CD4-positive, alpha-beta T cell (primary cell): ENCODE data around the gene CDH13. TPM values are rescaled to one million over a fixed set of nuclear protein-coding genes. Genes with fewer than 3 reads are reported as not detected.

Source experiments
- ATAC-seq: fragments of 200-7000 bp; cut with Tn5 transposase; one replicate; pipeline ENCODE4 v1.10.0; 2022; ENCODE audit warnings: mild to moderate bottlenecking; ENCODE audit not compliant: poor library complexity
- CTCF ChIA-PET: fragments of 350-600 bp; sonication (Branson Sonifier 250); formaldehyde crosslinking; loops from one replicate; lab custom pipeline; 2021; ENCODE audit warnings: antibody characterized with exemption, inconsistent platforms; lab: Charles Lee
- POLR2A ChIA-PET: fragments of 350-600 bp; sonication (Branson Sonifier 250); formaldehyde crosslinking; loops from one replicate; lab custom pipeline; 2021; ENCODE audit warnings: antibody characterized with exemption, inconsistent platforms; lab: Charles Lee
- DNase-seq, 14 experiments: peaks; one replicate each; pipeline ENCODE4 v3.0.0-alpha.2; 2013 to 2020; ENCODE audit warnings: mixed read lengths in 2 of 14
- H3K27ac ChIP-seq, 2 donors: one replicate each; pipeline versions ENCODE4 v1.5.1 to v1.7.0; 2013; ENCODE audit warnings: low read length in 2 of 2, low read depth in 1 of 2, mild to moderate bottlenecking in 1 of 2
- H3K27me3 ChIP-seq, 2 experiments: 1 replicate in 1 of 2; 2 replicates in 1 of 2; pipeline versions ENCODE4 v1.6.1 to v1.7.0; 2013; ENCODE audit warnings: low read length in 2 of 2, control low read depth in 1 of 2, mild to moderate bottlenecking in 1 of 2, moderate library complexity in 1 of 2; ENCODE audit not compliant: insufficient read depth in 2 of 2, control insufficient read depth in 1 of 2
- H3K36me3 ChIP-seq: one replicate; pipeline ENCODE4 v1.6.1; 2013; ENCODE audit warnings: low read length, control low read depth; ENCODE audit not compliant: insufficient read depth
- H3K4me1 ChIP-seq: one replicate; pipeline ENCODE4 v1.6.1; 2013; ENCODE audit warnings: low read length, control low read depth; ENCODE audit not compliant: insufficient read depth
- H3K4me3 ChIP-seq: one replicate; pipeline ENCODE4 v1.5.1; 2013; ENCODE audit warnings: mild to moderate bottlenecking, low read length, moderate library complexity
- H3K9me3 ChIP-seq, 2 experiments: 1 replicate in 1 of 2; 2 replicates in 1 of 2; pipeline versions ENCODE4 v1.6.1 to v1.7.0; 2013; ENCODE audit warnings: low read length in 2 of 2, mild to moderate bottlenecking in 2 of 2, control low read depth in 1 of 2, moderate library complexity in 1 of 2; ENCODE audit not compliant: control insufficient read depth in 1 of 2, insufficient read depth in 1 of 2
- H3K27ac Mint-ChIP-seq: one replicate; pipeline ENCODE4 v1.8.0; 2020; ENCODE audit warnings: mixed read lengths
- H3K27me3 Mint-ChIP-seq: one replicate; pipeline ENCODE4 v1.8.0; 2021; ENCODE audit warnings: mixed read lengths
- H3K36me3 Mint-ChIP-seq: one replicate; pipeline ENCODE4 v1.8.0; 2021; ENCODE audit warnings: low read depth, mixed read lengths
- H3K4me1 Mint-ChIP-seq: one replicate; pipeline ENCODE4 v1.8.0; 2021; ENCODE audit warnings: low read depth, mixed read lengths
- H3K4me3 Mint-ChIP-seq: one replicate; pipeline ENCODE4 v1.8.0; 2020; ENCODE audit warnings: mild to moderate bottlenecking, mixed read lengths
- H3K9me3 Mint-ChIP-seq: one replicate; pipeline ENCODE4 v1.8.0; 2020; ENCODE audit warnings: mixed read lengths
- intact Hi-C, 2 experiments: fragments of 100-400 bp; cut with DNase I in 1 of 2; cut with micrococcal nuclease in 1 of 2; formaldehyde crosslinking; loops; one replicate each; pipeline versions ENCODE4 v1.15.1 to v1.9.0; 2023 to 2025; cut with DNase I, micrococcal nuclease
- total RNA-seq, 174 experiments: library from RNA in 2 of 174; stranded (reverse) in 2 of 174; gene quantifications; one replicate each; pipeline ENCODE4 v1.2.3 and lab custom pipeline; 2021 to 2026
- TF ChIP-seq, protein P1 (sequence below): fragments of 200-600 bp; IDR thresholded peaks from one replicate; pipeline ENCODE4 v1.8.0; 2022; ENCODE audit warnings: antibody characterized with exemption, mild to moderate bottlenecking

CDH13 gene
- total RNA-seq, 2 experiments from 2014 or later: not detected

DNA sequence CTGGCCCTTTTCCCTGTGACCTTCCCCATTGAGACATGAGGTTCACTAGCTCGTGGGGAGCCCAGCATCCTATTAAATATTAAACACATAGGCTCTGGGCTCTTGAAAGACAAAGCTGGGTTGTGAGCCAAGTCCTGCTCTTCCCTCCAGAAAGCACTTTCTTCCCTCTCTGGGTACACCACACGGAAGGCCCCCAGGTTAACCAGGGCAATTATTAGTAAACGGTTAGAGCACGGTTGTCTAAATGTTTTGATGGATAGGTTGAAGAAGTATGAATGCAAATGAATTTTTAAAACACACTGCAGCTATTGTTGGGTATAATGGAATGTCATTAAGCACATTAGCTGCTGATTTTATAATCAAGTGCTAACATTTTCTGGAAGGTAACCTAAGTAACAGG is 32.7 kb upstream of the CDH13 start:
- H3K27me3 ChIP-seq: peaks cover 0 to 2% of the 10 kb centered on the region in 2 experiments
- Mint-ChIP-seq H3K4me1 (no peaks in the 10 kb centered on the region), H3K27ac (no peak overlapping the region), H3K27me3 (peaks cover 24% of the 10 kb centered on the region), H3K36me3 (no peaks in the 10 kb centered on the region), H3K4me3 (no peak overlapping the region), H3K9me3 (no peaks in the 10 kb centered on the region)
- H3K9me3 ChIP-seq: peaks cover 0 to 4% of the 10 kb centered on the region in 2 experiments
- POLR2A ChIA-PET: no interaction called here
- H3K27ac ChIP-seq: no peak overlapping the region
- no peaks in the 10 kb centered on the region for H3K36me3 ChIP-seq
- TF ChIP-seq, protein P1, sequence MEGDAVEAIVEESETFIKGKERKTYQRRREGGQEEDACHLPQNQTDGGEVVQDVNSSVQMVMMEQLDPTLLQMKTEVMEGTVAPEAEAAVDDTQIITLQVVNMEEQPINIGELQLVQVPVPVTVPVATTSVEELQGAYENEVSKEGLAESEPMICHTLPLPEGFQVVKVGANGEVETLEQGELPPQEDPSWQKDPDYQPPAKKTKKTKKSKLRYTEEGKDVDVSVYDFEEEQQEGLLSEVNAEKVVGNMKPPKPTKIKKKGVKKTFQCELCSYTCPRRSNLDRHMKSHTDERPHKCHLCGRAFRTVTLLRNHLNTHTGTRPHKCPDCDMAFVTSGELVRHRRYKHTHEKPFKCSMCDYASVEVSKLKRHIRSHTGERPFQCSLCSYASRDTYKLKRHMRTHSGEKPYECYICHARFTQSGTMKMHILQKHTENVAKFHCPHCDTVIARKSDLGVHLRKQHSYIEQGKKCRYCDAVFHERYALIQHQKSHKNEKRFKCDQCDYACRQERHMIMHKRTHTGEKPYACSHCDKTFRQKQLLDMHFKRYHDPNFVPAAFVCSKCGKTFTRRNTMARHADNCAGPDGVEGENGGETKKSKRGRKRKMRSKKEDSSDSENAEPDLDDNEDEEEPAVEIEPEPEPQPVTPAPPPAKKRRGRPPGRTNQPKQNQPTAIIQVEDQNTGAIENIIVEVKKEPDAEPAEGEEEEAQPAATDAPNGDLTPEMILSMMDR: no peak
- no peak overlapping the region for H3K4me3 ChIP-seq
- intact Hi-C loops: no loop called here
- H3K4me1 ChIP-seq: no peaks in the 10 kb centered on the region
- CTCF ChIA-PET: no interaction called here
- no peak for ATAC-seq
- DNase-seq: no peak

DNA sequence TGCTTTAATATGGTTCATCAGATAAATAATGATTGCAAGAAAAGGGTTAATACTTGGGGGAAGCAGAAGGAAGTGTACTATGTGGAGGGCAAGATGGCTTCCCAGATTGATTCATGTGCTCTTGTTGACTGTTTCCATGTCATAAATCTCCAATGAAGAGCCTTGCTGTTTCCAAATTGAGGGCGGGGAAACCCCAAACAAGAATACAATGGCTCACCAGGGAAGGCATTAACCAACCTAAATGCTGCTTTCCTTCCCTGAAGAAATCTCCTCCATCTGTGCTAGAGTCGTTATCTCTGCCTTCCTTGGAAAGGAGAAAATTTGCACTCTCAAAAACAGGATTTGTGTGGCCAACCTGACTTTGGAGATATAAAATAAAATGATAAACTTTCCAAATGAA is 28.0 kb upstream of the CDH13 start:
- TF ChIP-seq, protein P1: no peak
- no peak overlapping the region for H3K27ac ChIP-seq
- H3K27me3 ChIP-seq: peaks cover 0 to 2% of the 10 kb centered on the region in 2 experiments
- H3K9me3 Mint-ChIP-seq: peaks cover 2% of the 10 kb centered on the region
- peaks cover 4 to 9% of the 10 kb centered on the region in 2 experiments for H3K9me3 ChIP-seq
- no peak overlapping the region for H3K27ac Mint-ChIP-seq
- ChIA-PET CTCF (no interaction called here), POLR2A (no interaction called here)
- DNase-seq: no peak
- H3K4me3 ChIP-seq: no peak overlapping the region
- peaks cover 5% of the 10 kb centered on the region for H3K27me3 Mint-ChIP-seq
- H3K36me3 ChIP-seq: no peaks in the 10 kb centered on the region
- H3K4me1 Mint-ChIP-seq: no peaks in the 10 kb centered on the region
- intact Hi-C loops: no loop called here
- H3K4me3 Mint-ChIP-seq: no peak overlapping the region
- ATAC-seq: no peak
- no peaks in the 10 kb centered on the region for H3K36me3 Mint-ChIP-seq
- no peaks in the 10 kb centered on the region for H3K4me1 ChIP-seq

DNA sequence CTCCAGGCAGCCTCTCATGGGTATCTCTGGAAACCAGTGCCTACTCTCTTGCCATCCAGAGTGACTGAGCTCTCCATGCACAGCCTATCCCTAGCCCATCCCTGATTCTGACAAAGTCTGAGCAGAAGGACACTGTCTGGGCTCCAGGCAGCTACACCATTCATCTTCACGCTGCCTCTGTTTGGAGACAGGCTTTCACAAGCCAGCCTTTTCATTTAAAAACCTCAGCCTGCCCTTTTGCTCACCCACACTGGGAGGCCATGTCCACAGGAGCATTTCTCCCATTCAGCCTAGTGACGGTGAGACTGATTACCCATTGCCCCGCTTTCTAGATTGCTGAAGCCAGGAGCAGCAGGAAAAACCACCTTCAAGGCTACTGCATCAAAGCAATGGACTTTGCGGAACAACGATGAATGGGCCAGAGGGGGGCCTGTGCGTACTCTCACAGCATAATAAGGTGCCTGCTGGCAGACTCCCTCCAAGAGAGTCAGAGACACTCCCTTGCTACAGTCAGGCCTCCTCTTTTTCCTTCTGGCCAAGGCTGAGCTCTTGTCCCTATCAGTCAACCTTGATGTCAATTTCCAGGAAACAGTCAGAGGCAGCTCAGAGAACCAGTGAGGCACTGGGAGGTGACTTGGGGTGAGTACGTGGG is 24.7 kb upstream of the CDH13 start:
- no peaks in the 10 kb centered on the region for H3K27me3 ChIP-seq
- H3K36me3 ChIP-seq: no peaks in the 10 kb centered on the region
- H3K9me3 ChIP-seq: peaks cover 4 to 9% of the 10 kb centered on the region in 2 experiments
- Mint-ChIP-seq H3K36me3 (no peaks in the 10 kb centered on the region), H3K27me3 (peaks cover 7% of the 10 kb centered on the region), H3K27ac (no peak overlapping the region), H3K4me3 (no peak overlapping the region), H3K4me1 (no peaks in the 10 kb centered on the region), H3K9me3 (peaks cover 2% of the 10 kb centered on the region)
- POLR2A ChIA-PET: no interaction called here
- H3K27ac ChIP-seq: no peak overlapping the region
- TF ChIP-seq, protein P1: no peak
- no peak for DNase-seq
- CTCF ChIA-PET: no interaction called here
- intact Hi-C loops: no loop called here
- H3K4me1 ChIP-seq: no peaks in the 10 kb centered on the region
- no peak overlapping the region for H3K4me3 ChIP-seq
- no peak for ATAC-seq
